ENCODE data around the gene TOR4A.

Gene TOR4A

GRCh38 chr9:137232510-137232909 lies 45.0 kb upstream of the TOR4A start:
- peaks cover 4% of the 10 kb centered on the region for H3K27me3 ChIP-seq (replicated peaks; ENCODE audit: control insufficient read depth, insufficient read depth, low read length, poor library complexity, severe bottlenecking)
- no peaks in the 10 kb centered on the region for H3K36me3 ChIP-seq (ENCODE audit: control insufficient read depth, insufficient read depth, low read length)
- H3K4me1 ChIP-seq (ENCODE audit: control insufficient read depth, insufficient read depth, low read length, poor library complexity, severe bottlenecking): peaks cover 12% of the 10 kb centered on the region
- no peak overlapping the region for H3K27ac ChIP-seq (ENCODE audit: insufficient read depth, low read length, poor library complexity, severe bottlenecking)
- no peak overlapping the region for H3K4me3 ChIP-seq (ENCODE audit: insufficient read depth, low read depth, low read length, poor library complexity, severe bottlenecking)
- DNase-seq: no peak
- no peaks in the 10 kb centered on the region for H3K9me3 ChIP-seq (ENCODE audit: control insufficient read depth, low read length)

GRCh38 chr9:137233143-137233980 lies 44.2 kb upstream of the TOR4A start:
- no peaks in the 10 kb centered on the region for H3K36me3 ChIP-seq (ENCODE audit: control insufficient read depth, insufficient read depth, low read length)
- peaks cover 10% of the 10 kb centered on the region for H3K4me1 ChIP-seq (ENCODE audit: control insufficient read depth, insufficient read depth, low read length, poor library complexity, severe bottlenecking)
- no peak overlapping the region for H3K4me3 ChIP-seq (ENCODE audit: insufficient read depth, low read depth, low read length, poor library complexity, severe bottlenecking)
- H3K27ac ChIP-seq (ENCODE audit: insufficient read depth, low read length, poor library complexity, severe bottlenecking): no peak overlapping the region
- H3K27me3 ChIP-seq (replicated peaks; ENCODE audit: control insufficient read depth, insufficient read depth, low read length, poor library complexity, severe bottlenecking): peaks cover 4% of the 10 kb centered on the region
- no peaks in the 10 kb centered on the region for H3K9me3 ChIP-seq (ENCODE audit: control insufficient read depth, low read length)
- DNase-seq: no peak

GRCh38 chr9:137234055-137234697 lies 43.4 kb upstream of the TOR4A start:
- Histone ChIP-seq H3K4me3 (ENCODE audit: insufficient read depth, low read depth, low read length, poor library complexity, severe bottlenecking) (no peak overlapping the region), H3K27ac (ENCODE audit: insufficient read depth, low read length, poor library complexity, severe bottlenecking) (no peak overlapping the region), H3K4me1 (ENCODE audit: control insufficient read depth, insufficient read depth, low read length, poor library complexity, severe bottlenecking) (peaks cover 13% of the 10 kb centered on the region), H3K36me3 (ENCODE audit: control insufficient read depth, insufficient read depth, low read length) (no peaks in the 10 kb centered on the region), H3K27me3 (replicated peaks; ENCODE audit: control insufficient read depth, insufficient read depth, low read length, poor library complexity, severe bottlenecking) (peaks cover 4% of the 10 kb centered on the region), H3K9me3 (ENCODE audit: control insufficient read depth, low read length) (no peaks in the 10 kb centered on the region)
- DNase-seq: no peak

DNA sequence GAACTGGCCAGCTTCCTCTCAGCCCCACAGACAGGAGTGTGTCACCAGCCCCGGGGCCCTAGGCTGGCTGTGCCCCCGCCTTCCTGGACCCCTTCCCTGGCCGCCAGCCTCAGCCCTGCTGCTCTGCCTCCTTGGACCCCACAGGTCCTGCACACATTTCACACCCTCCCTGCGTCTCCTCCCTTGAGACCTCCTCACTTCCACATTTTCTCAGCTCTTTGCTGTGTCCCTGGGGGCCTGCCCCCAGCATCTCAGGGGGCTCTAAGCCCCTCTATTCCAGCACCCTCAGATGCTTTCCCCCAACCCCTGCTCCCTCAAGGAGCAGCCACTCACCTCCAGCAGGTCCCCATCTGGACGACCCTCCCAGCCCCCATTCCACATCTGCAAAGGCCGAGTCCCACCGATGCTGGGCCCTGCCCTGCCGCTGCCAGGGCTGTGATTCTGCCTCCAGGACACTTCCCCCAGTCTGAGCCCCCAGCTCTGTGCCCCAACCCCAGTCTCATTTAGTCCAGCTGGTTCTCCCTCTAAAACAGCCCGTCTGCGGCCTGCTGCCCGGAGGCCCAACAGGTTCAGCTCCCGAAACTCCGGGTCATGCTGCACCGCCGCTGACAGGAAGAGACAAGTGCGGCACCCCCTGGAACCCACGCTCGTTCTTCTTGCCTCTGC lies 42.6 kb upstream of the TOR4A start:
- no peaks in the 10 kb centered on the region for H3K36me3 ChIP-seq (ENCODE audit: control insufficient read depth, insufficient read depth, low read length)
- H3K27ac ChIP-seq (ENCODE audit: insufficient read depth, low read length, poor library complexity, severe bottlenecking): no peak overlapping the region
- H3K4me3 ChIP-seq (ENCODE audit: insufficient read depth, low read depth, low read length, poor library complexity, severe bottlenecking): no peak overlapping the region
- no peak for DNase-seq
- no peaks in the 10 kb centered on the region for H3K9me3 ChIP-seq (ENCODE audit: control insufficient read depth, low read length)
- H3K27me3 ChIP-seq (replicated peaks; ENCODE audit: control insufficient read depth, insufficient read depth, low read length, poor library complexity, severe bottlenecking): peaks cover 4% of the 10 kb centered on the region
- H3K4me1 ChIP-seq (ENCODE audit: control insufficient read depth, insufficient read depth, low read length, poor library complexity, severe bottlenecking): peaks cover 13% of the 10 kb centered on the region

DNA sequence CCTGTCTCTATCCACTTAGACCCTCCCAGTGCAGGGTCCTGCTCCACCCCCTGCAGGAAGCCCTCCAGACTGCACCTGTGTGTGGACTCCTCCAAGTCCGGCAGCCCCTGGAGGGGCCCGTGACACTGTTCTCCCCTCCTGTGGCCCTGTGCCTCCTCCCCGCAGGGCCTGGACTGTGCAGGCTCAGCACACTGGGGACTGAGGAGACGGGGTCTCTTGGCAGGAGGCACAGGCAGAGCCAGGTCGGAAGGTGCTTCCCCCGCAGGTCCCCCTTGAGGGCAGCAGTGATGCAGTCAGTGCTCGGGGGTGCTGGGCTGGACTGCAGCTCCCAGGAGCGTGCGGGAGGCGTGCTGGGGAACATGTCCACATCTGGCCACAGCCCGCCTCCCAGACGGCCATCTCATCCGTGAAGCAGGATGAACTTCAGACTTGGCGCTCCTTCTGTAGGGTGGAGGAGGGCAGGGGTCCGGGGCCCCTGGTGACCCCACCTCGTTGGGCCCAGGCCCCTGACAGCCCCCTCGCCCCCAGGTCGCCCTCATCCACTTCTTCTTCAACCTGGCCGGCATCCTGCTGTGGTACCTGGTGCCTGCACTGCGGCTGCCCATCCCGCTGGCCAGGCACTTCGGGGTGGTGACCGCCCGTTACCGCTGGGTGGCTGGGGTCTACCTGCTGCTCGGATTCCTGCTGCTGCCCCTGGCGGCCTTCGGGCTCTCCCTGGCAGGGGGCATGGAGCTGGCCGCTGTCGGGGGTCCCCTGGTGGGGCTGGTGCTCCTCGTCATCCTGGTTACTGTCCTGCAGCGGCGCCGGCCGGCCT lies 41.9 kb upstream of the TOR4A start:
- Histone ChIP-seq H3K9me3 (ENCODE audit: control insufficient read depth, low read length) (no peaks in the 10 kb centered on the region), H3K4me1 (ENCODE audit: control insufficient read depth, insufficient read depth, low read length, poor library complexity, severe bottlenecking) (peaks cover 13% of the 10 kb centered on the region), H3K4me3 (ENCODE audit: insufficient read depth, low read depth, low read length, poor library complexity, severe bottlenecking) (no peak overlapping the region), H3K36me3 (ENCODE audit: control insufficient read depth, insufficient read depth, low read length) (no peaks in the 10 kb centered on the region), H3K27ac (ENCODE audit: insufficient read depth, low read length, poor library complexity, severe bottlenecking) (no peak overlapping the region), H3K27me3 (replicated peaks; ENCODE audit: control insufficient read depth, insufficient read depth, low read length, poor library complexity, severe bottlenecking) (no peaks in the 10 kb centered on the region)
- DNase-seq: no peak

- DNase-seq: peak; percentile 77 to 86 (median 81)
- H3K4me1 ChIP-seq (ENCODE audit: control insufficient read depth, insufficient read depth, low read length, poor library complexity, severe bottlenecking): peaks cover 13% of the 10 kb centered on the region
- no peaks in the 10 kb centered on the region for H3K36me3 ChIP-seq (ENCODE audit: control insufficient read depth, insufficient read depth, low read length)
- H3K27me3 ChIP-seq (replicated peaks; ENCODE audit: control insufficient read depth, insufficient read depth, low read length, poor library complexity, severe bottlenecking): no peaks in the 10 kb centered on the region
- H3K9me3 ChIP-seq (ENCODE audit: control insufficient read depth, low read length): no peaks in the 10 kb centered on the region
- H3K27ac ChIP-seq (ENCODE audit: insufficient read depth, low read length, poor library complexity, severe bottlenecking): no peak overlapping the region
- no peak overlapping the region for H3K4me3 ChIP-seq (ENCODE audit: insufficient read depth, low read depth, low read length, poor library complexity, severe bottlenecking)
These were observed 41.1 kb upstream of the TOR4A start for GRCh38 chr9:137236238-137236935.

DNA sequence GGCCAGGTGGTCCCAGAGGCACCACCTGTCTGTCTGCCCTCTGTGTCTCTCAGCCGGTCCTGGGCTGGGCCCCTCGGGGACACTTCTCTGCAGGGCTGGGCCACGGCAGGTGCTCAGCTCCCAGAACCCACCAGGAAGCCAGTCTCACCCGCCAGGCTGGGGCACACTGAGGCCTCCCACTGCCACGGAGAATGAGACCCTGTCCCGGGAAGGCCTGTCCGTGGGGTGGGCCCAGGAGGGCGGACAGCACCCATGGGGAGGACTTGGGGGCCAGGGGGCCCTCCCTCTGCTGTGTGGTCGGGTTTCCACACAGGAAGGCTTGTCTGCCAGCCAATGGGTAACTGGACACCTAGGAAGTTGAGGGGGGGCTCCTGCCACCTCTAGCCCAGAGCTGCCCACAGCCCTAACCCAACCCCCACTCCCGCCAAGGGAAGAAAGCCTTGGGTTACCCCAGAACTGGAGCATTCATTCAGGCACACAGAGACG lies 40.5 kb upstream of the TOR4A start:
- no peak for DNase-seq
- Histone ChIP-seq H3K9me3 (ENCODE audit: control insufficient read depth, low read length) (no peaks in the 10 kb centered on the region), H3K4me1 (ENCODE audit: control insufficient read depth, insufficient read depth, low read length, poor library complexity, severe bottlenecking) (peaks cover 17% of the 10 kb centered on the region), H3K27ac (ENCODE audit: insufficient read depth, low read length, poor library complexity, severe bottlenecking) (no peak overlapping the region), H3K27me3 (replicated peaks; ENCODE audit: control insufficient read depth, insufficient read depth, low read length, poor library complexity, severe bottlenecking) (no peaks in the 10 kb centered on the region), H3K4me3 (ENCODE audit: insufficient read depth, low read depth, low read length, poor library complexity, severe bottlenecking) (no peak overlapping the region), H3K36me3 (ENCODE audit: control insufficient read depth, insufficient read depth, low read length) (peaks cover 1% of the 10 kb centered on the region)

DNA sequence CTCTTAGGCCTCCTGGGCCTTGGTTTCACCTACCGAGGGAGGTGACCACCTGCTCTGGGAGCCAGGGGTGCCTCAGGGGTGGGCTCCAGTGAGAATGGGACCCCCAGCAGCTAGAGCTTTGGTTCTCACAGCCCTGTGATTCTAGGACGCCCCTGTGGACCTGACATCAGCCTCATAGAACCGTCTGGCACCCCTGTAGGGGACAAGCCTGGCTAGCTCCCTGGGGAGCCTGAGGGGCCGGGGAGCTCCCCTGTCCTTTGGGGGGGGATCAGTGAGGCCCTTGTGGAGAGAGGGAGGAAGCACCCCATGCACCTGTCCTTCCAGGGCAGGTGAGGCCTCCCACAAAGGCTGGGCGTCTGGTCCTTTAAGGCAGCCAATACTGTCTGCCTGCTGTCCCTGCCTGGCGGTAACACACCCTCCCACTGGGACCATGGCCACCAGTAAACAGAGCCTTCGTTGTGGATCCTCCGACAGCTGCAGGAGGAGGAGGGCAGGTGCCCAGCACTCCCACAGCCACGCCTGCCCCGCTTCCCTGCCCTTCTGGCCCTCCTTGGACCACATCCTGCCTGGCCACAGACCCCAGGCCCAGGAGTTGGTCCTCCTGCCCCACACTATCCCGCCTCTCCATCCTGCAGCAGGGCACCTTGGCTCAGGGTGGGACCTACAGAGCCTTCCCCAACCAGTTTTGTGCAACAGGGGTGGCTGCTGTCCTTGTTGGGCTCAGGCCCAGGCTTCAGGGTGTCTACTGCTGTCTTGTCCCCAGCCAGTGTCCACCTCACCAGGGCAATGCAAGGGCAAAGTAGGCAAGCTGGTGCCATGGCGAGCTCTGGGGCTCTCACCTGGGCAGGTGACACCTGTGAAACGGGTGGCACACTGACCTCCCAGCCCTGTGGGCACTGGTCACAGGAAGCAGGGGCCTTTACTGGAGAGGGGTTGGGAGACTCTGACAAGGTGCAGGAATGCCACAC lies 39.5 kb upstream of the TOR4A start:
- no peak overlapping the region for H3K4me3 ChIP-seq (ENCODE audit: insufficient read depth, low read depth, low read length, poor library complexity, severe bottlenecking)
- peaks cover 12% of the 10 kb centered on the region for H3K36me3 ChIP-seq (ENCODE audit: control insufficient read depth, insufficient read depth, low read length)
- no peak overlapping the region for H3K27ac ChIP-seq (ENCODE audit: insufficient read depth, low read length, poor library complexity, severe bottlenecking)
- H3K27me3 ChIP-seq (replicated peaks; ENCODE audit: control insufficient read depth, insufficient read depth, low read length, poor library complexity, severe bottlenecking): no peaks in the 10 kb centered on the region
- peaks cover 27% of the 10 kb centered on the region for H3K4me1 ChIP-seq (ENCODE audit: control insufficient read depth, insufficient read depth, low read length, poor library complexity, severe bottlenecking)
- DNase-seq: no peak
- no peaks in the 10 kb centered on the region for H3K9me3 ChIP-seq (ENCODE audit: control insufficient read depth, low read length)

Measured in effector memory CD4-positive, alpha-beta T cell (primary cell).